Body of pancreas (tissue), 4 donors: ENCODE measurements around the gene BRINP3. TPM values are rescaled to one million over a fixed set of nuclear protein-coding genes. Genes with fewer than 3 reads are reported as not detected.

Experiments
- ATAC-seq: fragments of 150-250 bp; one replicate; pipeline ENCODE4 v1.9.1; 2016
- DNase-seq, 4 donors: peaks; one replicate each; pipeline ENCODE4 v3.0.0-alpha.2; 2019
- H3K27ac ChIP-seq, 4 donors: fragments of 200-600 bp; sonication (generic); 1 replicate in 3 of 4; 2 replicates in 1 of 4; pipeline versions ENCODE4 v1.5.1 to v1.6.1; 2016 to 2019; ENCODE audit warnings: mild to moderate bottlenecking in 1 of 4, mixed read lengths in 1 of 4, moderate library complexity in 1 of 4
- H3K27me3 ChIP-seq, 2 donors: fragments of 200-600 bp; sonication (generic); one replicate each; pipeline ENCODE4 v1.6.0; 2016; ENCODE audit warnings: mild to moderate bottlenecking in 1 of 2
- H3K36me3 ChIP-seq, 2 donors: fragments of 200-600 bp; sonication (generic); replicated peaks in 1 of 2; 2 replicates each; pipeline ENCODE4 v1.5.1; 2016; ENCODE audit warnings: low read depth in 2 of 2; ENCODE audit not compliant: insufficient read depth in 1 of 2
- H3K4me1 ChIP-seq: fragments of 200-600 bp; sonication (generic); one replicate; pipeline ENCODE4 v1.6.0; 2016
- H3K4me3 ChIP-seq, 2 donors: fragments of 200-600 bp; sonication (generic); 1 replicate in 1 of 2; 2 replicates in 1 of 2; pipeline ENCODE4 v1.5.1; 2016 to 2019
- H3K9me3 ChIP-seq, 3 donors: fragments of 200-600 bp; sonication (generic); 1 replicate in 2 of 3; 2 replicates in 1 of 3; pipeline ENCODE4 v1.5.1; 2016
- CTCF ChIP-seq, 7 experiments: fragments of 450-650 bp in 4 of 7; fragments of 200-600 bp in 3 of 7; sonication (generic) in 3 of 7; IDR thresholded peaks; one replicate each; pipeline ENCODE4 v1.5.1; 2016 to 2019; ENCODE audit warnings: antibody characterized with exemption in 7 of 7
- POLR2A ChIP-seq, 3 donors: fragments of 450-650 bp; IDR thresholded peaks; one replicate each; pipeline ENCODE4 v1.6.1; 2016; ENCODE audit warnings: antibody characterized with exemption in 3 of 3, mild to moderate bottlenecking in 2 of 3
- WGBS, 2 donors: methylation state at CpG; one replicate each; pipeline ENCODE4 v1.1.5; 2017; 5-methylcytosine and 5-hydroxymethylcytosine counted together
- intact Hi-C: fragments of 100-400 bp; cut with DNase I; formaldehyde crosslinking; loops from one replicate; pipeline ENCODE4 v1.15.1; 2023
- total RNA-seq, 2 donors: library from RNA; depleted of rRNA; stranded (reverse); fragments of >200 nt; gene quantifications; one replicate each; pipeline ENCODE4 v1.1.0, GENCODE V29; 2016

The BRINP3 gene
- total RNA-seq, 2 donors from 2014 or later: not detected

- H3K4me3 ChIP-seq: no peak overlapping the region
- no peaks in the 10 kb centered on the region for H3K4me1 ChIP-seq
- H3K9me3 ChIP-seq: no peaks in the 10 kb centered on the region
- no peak for TF ChIP-seq POLR2A (IDR thresholded peaks at IDR 0.05)
- no peak for TF ChIP-seq CTCF (IDR thresholded peaks at IDR 0.05)
- WGBS, 2 donors: 87 to 89% methylated on average over 4 of the region's 4 CpGs
- H3K27me3 ChIP-seq: no peaks in the 10 kb centered on the region
- H3K27ac ChIP-seq: no peak overlapping the region
- intact Hi-C loops: no loop called here
- DNase-seq (no peak), ATAC-seq (no peak)
- no peaks in the 10 kb centered on the region for H3K36me3 ChIP-seq
These were observed 110.5 kb downstream of the BRINP3 start for GRCh38 chr1:190367200-190367599.

GRCh38 chr1:190365283-190365682, 112.4 kb downstream of the BRINP3 start:
- ATAC-seq (no peak), DNase-seq (no peak)
- intact Hi-C loops: no loop called here
- no peak for TF ChIP-seq CTCF (IDR thresholded peaks at IDR 0.05)
- no peak for TF ChIP-seq POLR2A (IDR thresholded peaks at IDR 0.05)
- H3K4me1 ChIP-seq: no peaks in the 10 kb centered on the region
- H3K36me3 ChIP-seq: no peaks in the 10 kb centered on the region
- H3K27ac ChIP-seq: no peak overlapping the region
- no peaks in the 10 kb centered on the region for H3K9me3 ChIP-seq
- no peak overlapping the region for H3K4me3 ChIP-seq
- no peaks in the 10 kb centered on the region for H3K27me3 ChIP-seq
- 59 to 72% methylated on average over 1 of the region's 1 CpG for WGBS, 2 donors

GRCh38 chr1:190353538-190354101, 124.0 kb downstream of the BRINP3 start:
- H3K4me3 ChIP-seq: no peak overlapping the region
- WGBS, 2 donors: 46 to 51% methylated on average over 3 of the region's 3 CpGs
- DNase-seq (no peak), ATAC-seq (no peak)
- H3K27me3 ChIP-seq: no peaks in the 10 kb centered on the region
- no peaks in the 10 kb centered on the region for H3K9me3 ChIP-seq
- H3K36me3 ChIP-seq: no peaks in the 10 kb centered on the region
- TF ChIP-seq CTCF (IDR thresholded peaks at IDR 0.05) (no peak), POLR2A (IDR thresholded peaks at IDR 0.05) (no peak)
- H3K27ac ChIP-seq: no peak overlapping the region
- intact Hi-C loops: no loop called here
- H3K4me1 ChIP-seq: no peaks in the 10 kb centered on the region

DNA sequence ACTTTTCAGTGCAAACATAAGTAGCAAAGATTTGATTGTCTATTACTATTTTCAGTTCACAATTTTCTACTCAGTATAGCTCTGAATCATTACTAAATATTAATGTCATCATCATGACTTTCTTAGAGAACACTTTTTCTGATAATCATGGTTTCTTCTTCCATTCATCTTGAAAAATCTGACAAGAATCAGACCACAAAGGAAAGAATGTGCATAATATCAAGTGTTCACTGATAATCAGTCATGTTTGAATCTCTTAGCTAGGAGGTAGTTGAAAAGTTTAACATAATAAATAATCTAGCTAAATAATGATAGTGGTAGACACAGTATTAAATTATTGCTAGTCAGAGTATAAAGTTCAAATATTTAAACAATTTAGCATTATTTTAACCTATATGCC, 133.2 kb downstream of the BRINP3 start:
- no peaks in the 10 kb centered on the region for H3K27me3 ChIP-seq
- H3K4me3 ChIP-seq: no peak overlapping the region
- DNase-seq (no peak), ATAC-seq (no peak)
- intact Hi-C loops: no loop called here
- no peak overlapping the region for H3K27ac ChIP-seq
- H3K4me1 ChIP-seq: no peaks in the 10 kb centered on the region
- H3K36me3 ChIP-seq: no peaks in the 10 kb centered on the region
- no peak for TF ChIP-seq POLR2A (IDR thresholded peaks at IDR 0.05)
- no peak for TF ChIP-seq CTCF (IDR thresholded peaks at IDR 0.05)
- H3K9me3 ChIP-seq: no peaks in the 10 kb centered on the region

- H3K27me3 ChIP-seq: no peaks in the 10 kb centered on the region
- DNase-seq (no peak), ATAC-seq (no peak)
- intact Hi-C loops: no loop called here
- H3K27ac ChIP-seq: no peak overlapping the region
- no peaks in the 10 kb centered on the region for H3K4me1 ChIP-seq
- H3K4me3 ChIP-seq: no peak overlapping the region
- TF ChIP-seq CTCF (IDR thresholded peaks at IDR 0.05) (no peak), POLR2A (IDR thresholded peaks at IDR 0.05) (no peak)
- H3K9me3 ChIP-seq: no peaks in the 10 kb centered on the region
- no peaks in the 10 kb centered on the region for H3K36me3 ChIP-seq
These were observed 138.8 kb downstream of the BRINP3 start for GRCh38 chr1:190338829-190339228.
